Fibroblast of the aortic adventitia (primary cell): ENCODE data around the gene ARID1B. TPM values are rescaled to one million over a fixed set of nuclear protein-coding genes. Genes with fewer than 3 reads are reported as not detected.

Experiments used
- DNase-seq: peaks from one replicate; pipeline ENCODE4 v3.0.0-alpha.2; 2010; ENCODE audit warnings: low read depth
- H3K4me3 ChIP-seq: 2 replicates; pipeline ENCODE4 v1.5.1; 2011; ENCODE audit warnings: low read depth, mild to moderate bottlenecking, control low read depth, low read length, moderate library complexity
- CTCF ChIP-seq: IDR thresholded peaks from 2 replicates; pipeline ENCODE4 v1.5.1; 2011; ENCODE audit warnings: mild to moderate bottlenecking, low read length, control low read depth, inconsistent platforms; ENCODE audit not compliant: insufficient read depth
- total RNA-seq: library from RNA; depleted of rRNA; stranded (reverse); fragments of >200 nt; gene quantifications from 2 replicates; pipeline ENCODE4 v1.2.3, GENCODE V29; 2012; ENCODE audit warnings: low replicate concordance

The ARID1B gene
- total RNA-seq, 1 donor = 55.9 TPM

DNA sequence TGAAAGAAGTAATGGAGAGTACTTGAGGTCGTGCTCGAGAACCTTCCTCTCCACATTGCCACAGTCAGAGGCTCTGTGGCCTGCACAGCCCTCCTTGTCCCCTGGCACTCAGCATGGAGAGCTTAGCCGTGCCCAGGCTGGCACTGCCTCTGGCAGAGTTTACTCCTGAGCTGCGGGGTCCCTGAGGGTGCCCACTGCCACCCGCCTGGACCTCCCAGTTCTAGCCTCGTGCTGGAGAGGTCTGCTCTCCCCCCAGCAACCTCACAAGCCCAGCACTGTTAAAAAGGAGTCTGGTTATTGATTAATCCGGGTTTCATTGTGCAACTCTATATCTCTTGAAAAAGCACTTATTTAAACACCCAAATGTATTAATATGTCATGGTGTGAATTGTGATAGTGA is 319.3 kb downstream of the ARID1B start:
- DNase-seq = no peak
- no peak overlapping the region for H3K4me3 ChIP-seq
- TF ChIP-seq CTCF = no peak

DNA sequence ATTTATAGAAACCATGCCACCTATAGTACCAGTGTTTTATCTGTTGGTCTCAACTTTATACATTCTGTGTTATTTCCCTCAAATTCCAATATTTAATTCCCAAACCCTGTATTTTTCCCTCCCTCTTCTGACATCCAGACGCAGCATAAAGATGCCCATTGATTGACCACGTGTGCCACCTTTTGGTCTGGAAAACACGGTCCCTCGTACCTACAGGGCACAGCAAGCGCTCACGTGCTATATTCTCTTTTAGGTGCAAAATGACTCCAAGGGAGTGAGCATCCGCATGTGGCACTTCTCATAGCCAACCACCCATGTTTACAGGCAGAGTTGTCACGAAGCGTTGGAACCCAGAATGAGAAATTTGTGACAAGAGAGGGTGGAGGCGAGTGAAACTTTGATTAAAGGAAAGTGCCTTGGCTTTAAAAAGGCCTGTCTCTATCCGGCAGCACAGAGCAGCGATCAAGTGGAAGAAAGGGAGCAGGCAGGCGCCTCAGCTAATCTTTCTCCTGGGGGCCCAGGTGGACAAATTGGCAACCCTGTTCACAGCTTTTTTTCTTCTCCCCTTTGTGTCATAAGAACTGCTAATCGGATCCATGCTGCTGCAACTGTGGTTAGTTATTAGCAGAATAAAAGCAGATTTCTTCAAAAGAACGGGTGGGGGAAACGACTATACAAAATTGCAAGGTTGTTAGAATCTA is 320.2 kb downstream of the ARID1B start:
- DNase-seq = no peak
- no peak overlapping the region for H3K4me3 ChIP-seq
- TF ChIP-seq CTCF = no peak

DNA sequence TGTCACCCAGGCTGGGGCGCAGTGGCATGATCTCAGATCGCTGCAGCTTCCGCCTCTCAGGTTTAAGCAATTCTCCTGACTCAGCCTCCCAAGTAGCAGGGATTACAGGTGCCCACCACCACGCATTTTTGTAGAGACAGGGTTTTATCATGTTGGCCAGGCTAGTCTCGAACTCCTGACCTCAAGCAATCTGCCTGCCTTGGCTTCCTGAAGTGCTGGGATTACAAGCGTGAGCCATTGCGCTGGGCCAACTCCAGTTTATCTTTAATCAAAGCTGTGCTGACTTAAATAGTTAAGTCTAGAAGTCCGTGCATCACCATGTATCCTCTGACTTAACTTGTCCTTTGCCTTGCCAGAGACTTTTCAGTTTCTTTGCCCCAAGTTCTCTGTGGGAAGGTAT is 321.8 kb downstream of the ARID1B start:
- no peak overlapping the region for H3K4me3 ChIP-seq
- DNase-seq = no peak
- TF ChIP-seq CTCF = no peak

- DNase-seq = no peak
- no peak for TF ChIP-seq CTCF
Observed at GRCh38 chr6:157099912-157100593, 322.9 kb downstream of the ARID1B start.

DNA sequence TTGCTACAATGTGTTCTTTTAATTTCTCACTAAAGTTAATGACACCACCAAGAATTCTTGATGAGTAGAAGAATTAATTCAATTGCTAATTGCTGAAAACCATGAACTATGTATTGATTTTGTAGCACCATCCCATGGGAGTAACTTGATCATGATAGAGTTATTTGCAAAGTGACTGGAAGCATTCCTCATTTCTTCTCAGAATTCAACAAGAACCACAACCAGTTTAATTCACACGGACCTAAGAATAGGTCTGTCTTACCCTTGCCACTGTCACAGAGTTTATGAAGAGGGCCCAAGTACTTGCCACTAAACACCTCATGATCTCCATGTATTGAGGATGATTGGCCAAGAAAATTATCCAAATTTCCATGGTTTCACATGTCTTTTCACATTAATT is 324.0 kb downstream of the ARID1B start:
- no peak for DNase-seq
- no peak overlapping the region for H3K4me3 ChIP-seq
- no peak for TF ChIP-seq CTCF

More at GRCh38 chr6:157099912-157100593, 322.9 kb downstream of the ARID1B start:
- no peak overlapping the region for H3K4me3 ChIP-seq

DNA sequence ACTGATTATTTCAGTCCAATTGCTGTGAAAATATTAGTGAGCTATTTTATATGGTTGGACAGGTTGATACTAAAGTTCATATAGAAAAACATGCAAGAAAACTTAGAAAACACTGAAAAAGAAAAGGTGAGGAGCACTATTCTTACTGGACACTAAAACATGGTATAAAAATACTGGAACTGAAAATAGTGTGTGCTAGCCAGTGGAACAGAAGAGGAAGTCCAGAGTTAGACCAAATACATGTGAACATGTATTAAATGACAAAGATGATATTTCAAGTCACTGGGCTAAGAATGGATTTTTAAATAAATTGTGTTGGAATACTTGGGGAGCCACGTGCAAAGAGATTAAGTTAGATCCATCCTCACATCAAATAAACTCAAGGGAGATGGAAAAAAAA is 327.6 kb downstream of the ARID1B start:
- no peak for TF ChIP-seq CTCF
- H3K4me3 ChIP-seq = no peak overlapping the region
- DNase-seq = no peak
